Measurements from ENCODE around the gene CALN1. TPM values are rescaled to one million over a fixed set of nuclear protein-coding genes. Genes with fewer than 3 reads are reported as not detected.

The CALN1 gene
- total and polyA plus RNA-seq, 2 experiments from 2014 or later, result 7.6 to 14.5 TPM

GRCh38 chr7:71750290-71750689 is 661.8 kb downstream of the CALN1 start:
- TF ChIP-seq POLR2AphosphoS5 (IDR thresholded peaks at IDR 0.05; ENCODE audit: low read depth) (no peak), ZNF114 (CRISPR knock-in tag; IDR thresholded peaks at IDR 0.05) (no peak), CREB1 (CRISPR knock-in tag; IDR thresholded peaks at IDR 0.05; ENCODE audit: low read depth) (no peak), EZH2 (IDR thresholded peaks at IDR 0.05; ENCODE audit: low read depth, unreplicated experiment) (no peak), STAT1 (IDR thresholded peaks at IDR 0.05; ENCODE audit: unreplicated experiment) (no peak), CTCF (conservative IDR thresholded peaks at IDR 0.05; ENCODE audit: low read depth in 2 of 2) (no peak), ZNF462 (CRISPR knock-in tag; IDR thresholded peaks at IDR 0.05) (no peak), JUNB (IDR thresholded peaks at IDR 0.05; ENCODE audit: unreplicated experiment) (no peak), REST (IDR thresholded peaks at IDR 0.05; ENCODE audit: unreplicated experiment) (no peak), ETS1 (IDR thresholded peaks at IDR 0.05) (no peak), EZH2phosphoT487 (IDR thresholded peaks at IDR 0.05; ENCODE audit: unreplicated experiment) (no peak), NANOG (IDR thresholded peaks at IDR 0.05; ENCODE audit: borderline replicate concordance) (no peak), ZNF331 (CRISPR knock-in tag; IDR thresholded peaks at IDR 0.05; ENCODE audit: low read depth) (no peak)
- Histone ChIP-seq H2AFZ (no peak overlapping the region), H3K36me3 (ENCODE audit: insufficient read depth) (no peaks in the 10 kb centered on the region), H3K27ac (ENCODE audit: low read depth) (no peak overlapping the region), H3K4me2 (no peak overlapping the region), H3K9me2 (ENCODE audit: insufficient read depth) (no peaks in the 10 kb centered on the region), H3F3A (replicated peaks; ENCODE audit: low read depth) (no peaks in the 10 kb centered on the region), H3K4me1 (ENCODE audit: insufficient read depth) (peaks cover 4% of the 10 kb centered on the region; the same call in 1 of the 2 replicates), H3K27me3 (ENCODE audit: insufficient read depth) (no peaks in the 10 kb centered on the region; the same call in 1 of the 2 replicates), H4K20me1 (replicated peaks; ENCODE audit: insufficient read depth) (no peaks in the 10 kb centered on the region), H3K79me2 (replicated peaks; ENCODE audit: insufficient read depth) (no peaks in the 10 kb centered on the region), H3K4me3 (no peak overlapping the region)
- ATAC-seq (no peak), DNase-seq (ENCODE audit: low spot score) (no peak)
- Mint-ChIP-seq H3K4me3 (no peak overlapping the region), H3K4me1 (no peaks in the 10 kb centered on the region), H3K36me3 (ENCODE audit: low read depth) (no peaks in the 10 kb centered on the region), H3K27me3 (ENCODE audit: insufficient read depth, low read depth, poor library complexity) (peaks cover 5% of the 10 kb centered on the region), H3K27ac (no peak overlapping the region), H3K9me3 (peaks cover 11% of the 10 kb centered on the region)

Data from GM23338 (cell line).